Measurements from ENCODE around the gene PHF2.

The PHF2 gene

DNA sequence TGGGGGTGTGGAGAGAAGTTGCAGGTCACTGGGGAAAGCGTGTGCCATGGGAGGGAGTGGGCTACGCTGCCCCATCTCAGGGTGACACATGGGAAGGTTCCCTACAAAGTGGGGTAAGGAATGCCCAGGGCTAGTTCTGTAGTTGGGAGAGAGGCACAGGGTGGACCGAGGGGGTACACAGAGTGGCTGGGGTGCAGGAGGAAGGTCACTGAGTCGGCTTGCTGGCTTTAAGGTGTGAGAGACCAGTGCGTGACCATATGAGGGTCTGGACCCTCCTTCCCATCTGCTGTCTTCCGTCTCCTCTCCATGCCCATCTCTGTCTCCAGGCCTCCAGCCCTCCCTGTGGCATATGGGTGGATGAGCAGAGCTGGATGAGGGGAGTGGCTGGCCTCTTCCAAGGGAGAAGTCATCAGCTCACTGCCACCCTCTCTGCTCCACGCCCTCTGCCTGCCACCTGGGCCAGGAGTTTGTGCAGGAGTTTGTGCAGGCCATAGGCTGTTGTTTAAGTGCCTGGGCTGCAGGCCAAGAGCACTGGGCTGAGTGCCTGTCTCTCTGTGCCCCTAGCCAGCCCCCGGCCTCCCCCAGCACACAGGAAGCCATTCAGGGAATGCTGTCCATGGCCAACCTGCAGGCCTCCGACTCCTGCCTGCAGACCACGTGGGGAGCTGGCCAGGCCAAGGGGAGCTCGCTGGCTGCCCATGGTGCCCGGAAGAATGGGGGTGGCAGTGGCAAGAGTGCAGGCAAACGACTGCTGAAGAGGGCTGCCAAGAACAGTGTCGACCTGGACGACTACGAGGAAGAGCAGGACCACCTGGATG is 96.8 kb downstream of the PHF2 start:
- CTCF ChIA-PET, result interaction anchor here (1.5 kb wide), 1 partner anchor 9 kb away, joined by 9 read pairs; no protein-coding TSS in a partner anchor
- DNase-seq (ENCODE audit: low read depth, low spot score), result no peak

GRCh38 chr9:93673839-93674334 is 97.5 kb downstream of the PHF2 start:
- POLR2A ChIA-PET, result no interaction called here
- TF ChIP-seq, protein P1, sequence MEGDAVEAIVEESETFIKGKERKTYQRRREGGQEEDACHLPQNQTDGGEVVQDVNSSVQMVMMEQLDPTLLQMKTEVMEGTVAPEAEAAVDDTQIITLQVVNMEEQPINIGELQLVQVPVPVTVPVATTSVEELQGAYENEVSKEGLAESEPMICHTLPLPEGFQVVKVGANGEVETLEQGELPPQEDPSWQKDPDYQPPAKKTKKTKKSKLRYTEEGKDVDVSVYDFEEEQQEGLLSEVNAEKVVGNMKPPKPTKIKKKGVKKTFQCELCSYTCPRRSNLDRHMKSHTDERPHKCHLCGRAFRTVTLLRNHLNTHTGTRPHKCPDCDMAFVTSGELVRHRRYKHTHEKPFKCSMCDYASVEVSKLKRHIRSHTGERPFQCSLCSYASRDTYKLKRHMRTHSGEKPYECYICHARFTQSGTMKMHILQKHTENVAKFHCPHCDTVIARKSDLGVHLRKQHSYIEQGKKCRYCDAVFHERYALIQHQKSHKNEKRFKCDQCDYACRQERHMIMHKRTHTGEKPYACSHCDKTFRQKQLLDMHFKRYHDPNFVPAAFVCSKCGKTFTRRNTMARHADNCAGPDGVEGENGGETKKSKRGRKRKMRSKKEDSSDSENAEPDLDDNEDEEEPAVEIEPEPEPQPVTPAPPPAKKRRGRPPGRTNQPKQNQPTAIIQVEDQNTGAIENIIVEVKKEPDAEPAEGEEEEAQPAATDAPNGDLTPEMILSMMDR (IDR thresholded peaks at IDR 0.05; ENCODE audit: insufficient read depth, low read length, missing control alignments), result no peak
- no peak overlapping the region for H3K4me3 ChIP-seq (ENCODE audit: low read depth, low read length)
- CTCF ChIA-PET, result interaction anchor here (1.5 to 1.6 kb wide), 2 partner anchors 8 to 10 kb away, joined by 5 to 9 read pairs; no protein-coding TSS in a partner anchor
- DNase-seq (ENCODE audit: low read depth, low spot score), result no peak

More for the DNA sequence above, 96.8 kb downstream of the PHF2 start:
- H3K4me3 ChIP-seq (ENCODE audit: low read depth, low read length), result no peak overlapping the region
- TF ChIP-seq, protein P1 (IDR thresholded peaks at IDR 0.05; ENCODE audit: insufficient read depth, low read length, missing control alignments), result no peak
- POLR2A ChIA-PET, result no interaction called here

DNA sequence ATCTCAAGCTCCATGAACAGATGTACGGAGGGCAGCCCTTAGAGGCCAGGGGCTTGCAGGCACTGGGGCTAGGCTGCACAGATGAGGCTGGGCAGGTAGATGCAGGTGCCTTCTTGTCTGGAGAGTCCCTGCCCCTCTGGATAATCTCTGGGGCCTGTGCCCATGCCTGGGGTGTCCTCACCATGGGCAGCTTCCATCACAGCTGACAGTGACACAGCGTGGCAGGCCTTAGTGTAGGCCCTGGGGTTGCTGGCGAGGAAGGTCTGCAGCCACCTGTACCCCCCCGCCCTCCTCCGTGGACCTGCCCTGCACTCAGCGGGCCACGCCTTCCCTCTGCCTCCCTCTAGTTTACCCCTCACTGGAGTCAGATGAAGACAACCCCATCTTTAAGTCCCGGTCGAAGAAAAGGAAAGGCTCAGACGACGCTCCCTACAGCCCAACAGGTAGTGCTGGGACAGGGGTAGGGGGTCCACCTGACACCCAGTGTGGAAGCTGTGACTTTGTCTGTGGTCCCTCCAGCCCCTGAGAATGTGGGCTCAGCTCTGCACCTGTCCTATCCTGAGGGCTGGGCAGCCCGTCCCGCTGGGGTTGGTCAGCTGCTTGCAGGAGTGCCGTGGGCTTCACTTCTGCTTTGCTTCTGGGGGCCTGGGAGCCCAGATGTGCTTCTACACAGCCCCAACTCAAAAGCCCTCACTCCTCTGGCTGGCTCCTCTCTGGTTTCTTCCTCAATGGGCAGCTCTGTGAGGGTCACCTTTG is 98.4 kb downstream of the PHF2 start:
- POLR2A ChIA-PET, result no interaction called here
- CTCF ChIA-PET, result interaction anchor here (1.6 kb wide), 1 partner anchor 9 kb away, joined by 5 read pairs; no protein-coding TSS in a partner anchor
- TF ChIP-seq, protein P1 (IDR thresholded peaks at IDR 0.05; ENCODE audit: insufficient read depth, low read length, missing control alignments), result no peak
- DNase-seq (ENCODE audit: low read depth, low spot score), result no peak
- no peak overlapping the region for H3K4me3 ChIP-seq (ENCODE audit: low read depth, low read length)

- no peak overlapping the region for H3K4me3 ChIP-seq (ENCODE audit: low read depth, low read length)
- DNase-seq (ENCODE audit: low read depth, low spot score), result no peak
- POLR2A ChIA-PET, result no interaction called here
- CTCF ChIA-PET, result interaction anchor here (1.6 kb wide), 1 partner anchor 8 kb away, joined by 5 read pairs; no protein-coding TSS in a partner anchor
- TF ChIP-seq, protein P1 (IDR thresholded peaks at IDR 0.05; ENCODE audit: insufficient read depth, low read length, missing control alignments), result no peak
These were observed 99.2 kb downstream of the PHF2 start for GRCh38 chr9:93675336-93676150.

DNA sequence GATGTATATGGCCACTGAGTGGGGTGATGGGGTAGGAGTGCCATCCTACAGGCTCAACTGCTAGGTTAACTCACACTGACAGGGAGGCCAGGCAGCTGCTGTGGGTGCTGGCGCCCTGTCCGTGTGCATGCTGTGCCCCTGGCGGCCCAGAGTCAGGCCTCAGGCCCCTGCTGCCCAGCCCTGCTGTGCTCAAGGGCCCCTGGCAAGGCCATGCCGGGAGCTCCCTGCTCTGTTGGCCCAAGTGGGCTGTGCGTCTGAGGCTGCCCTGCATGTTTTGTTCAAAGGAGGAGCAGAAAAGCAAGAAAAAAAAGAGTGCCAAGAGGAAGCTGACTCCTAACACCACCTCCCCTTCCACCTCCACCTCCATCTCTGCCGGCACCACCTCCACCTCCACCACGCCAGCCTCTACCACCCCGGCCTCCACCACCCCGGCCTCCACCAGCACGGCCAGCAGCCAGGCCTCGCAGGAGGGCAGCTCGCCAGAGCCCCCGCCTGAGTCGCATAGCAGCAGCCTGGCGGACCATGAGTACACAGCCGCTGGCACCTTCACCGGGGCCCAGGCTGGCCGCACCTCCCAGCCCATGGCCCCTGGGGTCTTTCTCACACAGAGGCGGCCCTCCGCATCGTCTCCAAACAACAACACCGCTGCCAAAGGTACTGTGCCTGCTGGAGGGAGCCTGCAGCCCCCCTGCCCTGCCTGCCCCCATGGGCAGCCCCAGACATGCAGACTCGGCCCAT is 100.1 kb downstream of the PHF2 start:
- CTCF ChIA-PET, result no interaction called here

More for the DNA sequence above, 100.1 kb downstream of the PHF2 start:
- POLR2A ChIA-PET, result no interaction called here
- TF ChIP-seq, protein P1 (IDR thresholded peaks at IDR 0.05; ENCODE audit: insufficient read depth, low read length, missing control alignments), result no peak
- H3K4me3 ChIP-seq (ENCODE audit: low read depth, low read length), result no peak overlapping the region
- DNase-seq (ENCODE audit: low read depth, low spot score), result no peak

Measured in AG04449 (cell line).